HG03135 (cell line): Measurements from ENCODE around the gene ZNF780B.
A peak's percentile ranks its signal among the peaks of the same experiment; 100 is the strongest.
"Not testable (repeated sequence)": the region's sequence is repeated elsewhere in the genome, so short reads cannot be mapped to it uniquely, and the experiment has no call there.

Experiments used
- ATAC-seq: cut with Tn5 transposase; IDR thresholded peaks from one replicate; pipeline ENCODE4 v1.9.1; 2021; ENCODE audit warnings: mild to moderate bottlenecking, moderate library complexity; ENCODE audit not compliant: unreplicated experiment

ZNF780B gene

GRCh38 chr19:40041718-40042117, 14.3 kb downstream of the ZNF780B start:
- not testable (repeated sequence) for ATAC-seq

- not testable (repeated sequence) for ATAC-seq
These were observed 18.0 kb downstream of the ZNF780B start for GRCh38 chr19:40038047-40038446.

- no peak for ATAC-seq
These were observed 20.0 kb downstream of the ZNF780B start for GRCh38 chr19:40035996-40036395.

- ATAC-seq: no peak
These were observed 22.0 kb downstream of the ZNF780B start for GRCh38 chr19:40033989-40034560.

GRCh38 chr19:40026597-40026970, 29.4 kb downstream of the ZNF780B start:
- ATAC-seq: no peak

- no peak for ATAC-seq
These were observed 30.0 kb downstream of the ZNF780B start for GRCh38 chr19:40025938-40026596.

GRCh38 chr19:40023969-40024368, 32.1 kb downstream of the ZNF780B start:
- no peak for ATAC-seq

- no peak for ATAC-seq
These were observed 42.0 kb downstream of the ZNF780B start for GRCh38 chr19:40013991-40014390.

GRCh38 chr19:40009674-40010073, 46.4 kb downstream of the ZNF780B start:
- ATAC-seq: no peak

- ATAC-seq: no peak
These were observed 49.7 kb downstream of the ZNF780B start for GRCh38 chr19:40006273-40006691.

GRCh38 chr19:40005691-40006272, 50.2 kb downstream of the ZNF780B start:
- no peak for ATAC-seq

GRCh38 chr19:39998501-39998900, 57.5 kb downstream of the ZNF780B start:
- no peak for ATAC-seq

- no peak for ATAC-seq
These were observed 58.3 kb downstream of the ZNF780B start for GRCh38 chr19:39997638-39998216.

- peak; percentile 86 for ATAC-seq
These were observed 59.0 kb downstream of the ZNF780B start, which contains the start of gene ZNF546 for GRCh38 chr19:39996811-39997637. TSS of gene ZNF546 (plus strand) at chr19:39997060. CDS start at chr19:39998327, 1,267 bp downstream.

GRCh38 chr19:39996218-39996810, 59.7 kb downstream of the ZNF780B start:
- peak; percentile 26 for ATAC-seq

GRCh38 chr19:39995794-39996193, 60.2 kb downstream of the ZNF780B start:
- no peak for ATAC-seq

- ATAC-seq: no peak
These were observed 61.7 kb downstream of the ZNF780B start for GRCh38 chr19:39994361-39994760.

- no peak for ATAC-seq
These were observed 62.4 kb downstream of the ZNF780B start for GRCh38 chr19:39993605-39994004.

GRCh38 chr19:39987596-39987995, 68.4 kb downstream of the ZNF780B start:
- no peak for ATAC-seq

- no peak for ATAC-seq
These were observed 68.9 kb downstream of the ZNF780B start for GRCh38 chr19:39987167-39987566.

GRCh38 chr19:39986643-39987042, 69.4 kb downstream of the ZNF780B start:
- ATAC-seq: no peak
